GM12891 (cell line): Measurements from ENCODE around the gene PTF1A.

Experiments used
- PAX5 ChIP-seq: IDR thresholded peaks from 2 replicates; pipeline ENCODE4 v1.6.1; 2011; ENCODE audit warnings: low read length, moderate library complexity, mild to moderate bottlenecking; ENCODE audit not compliant: insufficient read depth, severe bottlenecking
- POLR2A ChIP-seq: IDR thresholded peaks from 2 replicates; pipeline ENCODE4 v1.6.1; 2011; ENCODE audit warnings: low read depth, low read length, control low read depth
- POLR2AphosphoS5 ChIP-seq: IDR thresholded peaks from 2 replicates; pipeline ENCODE4 v1.6.1; 2011; ENCODE audit warnings: low read depth, low read length, control low read depth
- POU2F2 ChIP-seq: IDR thresholded peaks from 2 replicates; pipeline ENCODE4 v1.6.1; 2011; ENCODE audit warnings: low read depth, mild to moderate bottlenecking, control low read depth, low read length, moderate library complexity
- SPI1 ChIP-seq: IDR thresholded peaks from 2 replicates; pipeline ENCODE4 v1.6.1; 2011; ENCODE audit warnings: low read depth, low read length, control low read depth
- TAF1 ChIP-seq: IDR thresholded peaks from 2 replicates; pipeline ENCODE4 v1.6.1; 2011; ENCODE audit warnings: low read depth, low read length, control low read depth

- TF ChIP-seq POLR2A = no peak
- no peak for TF ChIP-seq PAX5
- TF ChIP-seq TAF1 = no peak
- TF ChIP-seq POLR2AphosphoS5 = no peak
- TF ChIP-seq SPI1 = no peak
- no peak for TF ChIP-seq POU2F2
These were observed 36.9 kb upstream of the PTF1A start for GRCh38 chr10:23155169-23155568.
